Right lung (tissue), 5 donors: ENCODE measurements around the gene ACAN. TPM values are rescaled to one million over a fixed set of nuclear protein-coding genes. Genes with fewer than 3 reads are reported as not detected.
"Not testable (repeated sequence)": the region's sequence is repeated elsewhere in the genome, so short reads cannot be mapped to it uniquely, and the experiment has no call there.

Experiments used
- DNase-seq, 2 donors: peaks; one replicate each; pipeline ENCODE4 v3.0.0-alpha.2; 2013
- polyA plus RNA-seq, 5 donors: library from polyadenylated mRNA; unstranded; fragments of 120-200 nt; gene quantifications; one replicate each; pipeline versions ENCODE4 v1.2.1 to v1.2.3, GENCODE V29; 2013; ENCODE audit warnings: inconsistent platforms in 1 of 5, low replicate concordance in 1 of 5; ENCODE audit not compliant: insufficient read length in 5 of 5, insufficient read depth in 1 of 5

Gene ACAN
- polyA plus RNA-seq, 5 donors = 0.56 to 0.91 (median 0.83) TPM

DNA sequence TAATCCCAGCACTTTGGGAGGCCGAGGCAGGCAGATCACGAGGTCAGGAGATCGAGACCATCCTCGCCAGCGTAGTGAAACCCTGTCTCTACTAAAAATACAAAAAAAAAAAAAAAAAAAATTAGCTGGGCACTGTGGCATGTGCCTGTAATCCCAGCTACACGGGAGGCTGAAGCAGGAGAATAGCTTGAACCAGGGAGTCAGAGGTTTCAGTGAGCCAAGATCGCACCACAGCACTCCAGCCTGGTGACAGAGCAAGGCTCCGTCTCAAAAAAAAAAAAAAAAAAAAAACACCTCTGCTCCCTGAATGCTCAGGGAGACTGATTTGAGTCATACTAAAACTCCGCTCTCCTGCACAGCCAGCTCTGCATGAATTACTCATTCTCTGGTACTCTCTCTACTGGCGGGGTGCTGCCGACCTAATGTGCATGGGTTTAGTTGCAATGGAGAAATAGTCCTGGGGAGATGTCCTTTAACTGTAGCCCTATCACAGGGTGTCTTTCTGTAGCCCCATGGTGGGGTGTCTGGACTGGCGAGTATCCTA lies 117.7 kb downstream of the ACAN start:
- DNase-seq = not testable (repeated sequence)

Other genes with a start within 250 kb of the ACAN start
- gene AEN, start 182.1 kb upstream of the ACAN start, polyA plus RNA-seq = 1 to 10 TPM; 3.4 to 6.4 (median 5.2) TPM
- gene ISG20, start 164.4 kb upstream of the ACAN start, polyA plus RNA-seq = 1 to 10 TPM in 3 of 5 donors, under 1 TPM in 2; 0.79 to 2.6 (median 1.0) TPM
- 1 to 10 TPM; 2.4 to 4.7 (median 3.5) TPM for gene HAPLN3, start 92.1 kb downstream of the ACAN start, polyA plus RNA-seq
- 100 to 1,000 TPM; 103 to 149 (median 121) TPM for gene MFGE8, start 109.9 kb downstream of the ACAN start, polyA plus RNA-seq